Calu3 (cell line): ENCODE results near the gene TMEM44. TPM values are rescaled to one million over a fixed set of nuclear protein-coding genes. Genes with fewer than 3 reads are reported as not detected.
"Not testable (repeated sequence)": the region's sequence is repeated elsewhere in the genome, so short reads cannot be mapped to it uniquely, and the experiment has no call there.

Experiments
- BruUV-seq: library from RNA; stranded (reverse); fragments of 400-500 nt; replicated peaks from 2 replicates; lab custom pipeline; 2021; lab: Mats Ljungman, UMichigan
- CTCF ChIA-PET: fragments of 300-600 bp; sonication (Branson Sonifier 250); formaldehyde crosslinking; loops from one replicate; lab custom pipeline; 2022; ENCODE audit warnings: antibody characterized with exemption; lab: Charles Lee
- DNase-seq: peaks from one replicate; pipeline ENCODE4 v3.0.0; 2022
- H3K27ac Mint-ChIP-seq: one replicate; pipeline ENCODE4 v1.8.0; 2022; ENCODE audit warnings: mixed read lengths; ENCODE audit not compliant: unreplicated experiment
- H3K27me3 Mint-ChIP-seq: one replicate; pipeline ENCODE4 v1.8.0; 2022; ENCODE audit warnings: mixed read lengths; ENCODE audit not compliant: unreplicated experiment
- H3K36me3 Mint-ChIP-seq: one replicate; pipeline ENCODE4 v1.8.0; 2022; ENCODE audit warnings: mild to moderate bottlenecking, moderate library complexity, mixed read lengths; ENCODE audit not compliant: insufficient read depth, unreplicated experiment
- H3K4me1 Mint-ChIP-seq: one replicate; pipeline ENCODE4 v1.8.0; 2022; ENCODE audit warnings: mild to moderate bottlenecking, low read depth, mixed read lengths; ENCODE audit not compliant: unreplicated experiment
- H3K4me3 Mint-ChIP-seq: one replicate; pipeline ENCODE4 v1.8.0; 2022; ENCODE audit warnings: mild to moderate bottlenecking, low read depth, moderate library complexity, mixed read lengths; ENCODE audit not compliant: unreplicated experiment
- H3K9me3 Mint-ChIP-seq: one replicate; pipeline ENCODE4 v1.8.0; 2022; ENCODE audit warnings: low read depth, mixed read lengths; ENCODE audit not compliant: unreplicated experiment
- CTCF ChIP-seq: fragments of 200-600 bp; IDR thresholded peaks from one replicate; pipeline ENCODE4 v1.8.0; 2022; ENCODE audit warnings: antibody characterized with exemption; ENCODE audit not compliant: unreplicated experiment
- intact Hi-C: fragments of 100-400 bp; cut with micrococcal nuclease; formaldehyde crosslinking; loops from one replicate; pipeline ENCODE4 v1.10.0; 2022; ENCODE audit not compliant: unreplicated experiment
- total RNA-seq: library from RNA; stranded (reverse); gene quantifications from 2 replicates; pipeline ENCODE4 v1.2.3, GENCODE V29; 2022

Gene TMEM44
- total RNA-seq, 1 experiment from 2014 or later = 52.6 TPM

- H3K4me3 Mint-ChIP-seq = no peak overlapping the region
- no peaks in the 10 kb centered on the region for H3K27me3 Mint-ChIP-seq
- BruUV-seq = no TSS peak
- no peaks in the 10 kb centered on the region for H3K9me3 Mint-ChIP-seq
- CTCF ChIA-PET = interaction anchor here (0.6 to 0.7 kb wide), 2 partner anchors 30 to 41 kb away, joined by 3 read pairs; no protein-coding TSS in a partner anchor
- H3K36me3 Mint-ChIP-seq = peaks cover 8% of the 10 kb centered on the region
- no peaks in the 10 kb centered on the region for H3K4me1 Mint-ChIP-seq
- intact Hi-C loops = no loop called here
- H3K27ac Mint-ChIP-seq = no peak overlapping the region
- TF ChIP-seq CTCF = peak; percentile 14
- no peak for DNase-seq
Measured at GRCh38 chr3:194607592-194608389, 25.4 kb downstream of the TMEM44 start.

GRCh38 chr3:194606941-194607340 lies 26.3 kb downstream of the TMEM44 start:
- no peaks in the 10 kb centered on the region for H3K9me3 Mint-ChIP-seq
- DNase-seq = no peak
- intact Hi-C loops = no loop called here
- H3K36me3 Mint-ChIP-seq = peaks cover 16% of the 10 kb centered on the region
- CTCF ChIA-PET = no interaction called here
- no peak overlapping the region for H3K4me3 Mint-ChIP-seq
- BruUV-seq = no TSS peak
- TF ChIP-seq CTCF = no peak
- H3K4me1 Mint-ChIP-seq = no peaks in the 10 kb centered on the region
- no peaks in the 10 kb centered on the region for H3K27me3 Mint-ChIP-seq
- no peak overlapping the region for H3K27ac Mint-ChIP-seq

- no peak overlapping the region for H3K27ac Mint-ChIP-seq
- H3K9me3 Mint-ChIP-seq = no peaks in the 10 kb centered on the region
- DNase-seq = no peak
- H3K36me3 Mint-ChIP-seq = peaks cover 20% of the 10 kb centered on the region
- no peaks in the 10 kb centered on the region for H3K27me3 Mint-ChIP-seq
- intact Hi-C loops = no loop called here
- H3K4me1 Mint-ChIP-seq = no peaks in the 10 kb centered on the region
- CTCF ChIA-PET = no interaction called here
- no peak overlapping the region for H3K4me3 Mint-ChIP-seq
- TF ChIP-seq CTCF = no peak
- BruUV-seq = no TSS peak
Measured at GRCh38 chr3:194606163-194606562, 27.1 kb downstream of the TMEM44 start.

- BruUV-seq, H3K9me3 Mint-ChIP-seq, DNase-seq, H3K4me3 Mint-ChIP-seq, intact Hi-C loops, H3K27me3 Mint-ChIP-seq, H3K4me1 Mint-ChIP-seq, H3K27ac Mint-ChIP-seq: not testable (repeated sequence)
- H3K36me3 Mint-ChIP-seq = peaks cover 20% of the 10 kb centered on the region
- CTCF ChIA-PET = interaction anchor here (0.9 to 1.1 kb wide), 3 partner anchors 12 to 341 kb away, joined by 3 to 4 read pairs (median 3); no protein-coding TSS in a partner anchor
Measured at GRCh38 chr3:194605314-194605713, 27.9 kb downstream of the TMEM44 start.

GRCh38 chr3:194604837-194605236 lies 28.4 kb downstream of the TMEM44 start:
- H3K27ac Mint-ChIP-seq = no peak overlapping the region
- BruUV-seq = no TSS peak
- intact Hi-C loops = no loop called here
- H3K9me3 Mint-ChIP-seq = no peaks in the 10 kb centered on the region
- H3K27me3 Mint-ChIP-seq = no peaks in the 10 kb centered on the region
- H3K4me1 Mint-ChIP-seq = no peaks in the 10 kb centered on the region
- CTCF ChIA-PET = interaction anchor here (0.9 to 1.2 kb wide), 4 partner anchors 11 to 342 kb away, joined by 3 to 4 read pairs (median 3); no protein-coding TSS in a partner anchor
- peak; percentile 57 for TF ChIP-seq CTCF
- no peak for DNase-seq
- H3K36me3 Mint-ChIP-seq = peaks cover 20% of the 10 kb centered on the region
- no peak overlapping the region for H3K4me3 Mint-ChIP-seq
